Left ventricle myocardium inferior (tissue), 1 donor: ENCODE results near the gene OR1I1. TPM values are rescaled to one million over a fixed set of nuclear protein-coding genes. Genes with fewer than 3 reads are reported as not detected.

ENCODE experiments used
- DNase-seq: peaks from one replicate; pipeline ENCODE4 v3.0.0-alpha.2; 2020
- H3K27ac ChIP-seq: fragments of 200-600 bp; replicated peaks from 2 replicates; pipeline ENCODE4 v1.8.0; 2021
- H3K27me3 ChIP-seq: fragments of 200-600 bp; 2 replicates; pipeline ENCODE4 v1.8.0; 2021; ENCODE audit warnings: low read depth
- H3K36me3 ChIP-seq: fragments of 200-600 bp; 2 replicates; pipeline ENCODE4 v1.8.0; 2021
- H3K4me1 ChIP-seq: fragments of 200-600 bp; 2 replicates; pipeline ENCODE4 v1.8.0; 2021
- H3K4me3 ChIP-seq: fragments of 200-600 bp; 2 replicates; pipeline ENCODE4 v1.8.0; 2021; ENCODE audit warnings: mild to moderate bottlenecking, moderate library complexity
- H3K9me3 ChIP-seq: fragments of 200-600 bp; replicated peaks from 2 replicates; pipeline ENCODE4 v1.8.0; 2021
- intact Hi-C: fragments of 100-400 bp; cut with micrococcal nuclease; formaldehyde crosslinking; loops from one replicate; pipeline ENCODE4 v1.11.0; 2022
- total RNA-seq: library from RNA; stranded (reverse); fragmentation: NEBNext Ultra II Directional; extraction: Animal tissue kit (Norgen Biotek cat#: 25700); gene quantifications from one replicate; pipeline ENCODE4 v1.2.1, GENCODE V29; 2021
- TF ChIP-seq, protein P1 (sequence below): fragments of 200-600 bp; IDR thresholded peaks from 2 replicates; pipeline ENCODE4 v1.8.0; 2021; ENCODE audit warnings: antibody characterized with exemption, mild to moderate bottlenecking, borderline replicate concordance
- donor health status: DM: no; HTN: yes; CAD: no; lungs with severe emphysema.

Gene OR1I1
- total RNA-seq, 1 donor from 2014 or later, result not detected

GRCh38 chr19:15142313-15142712, 60.3 kb downstream of the OR1I1 start:
- no peak for DNase-seq
- no peak overlapping the region for H3K27ac ChIP-seq
- intact Hi-C loops, result no loop called here
- no peak overlapping the region for H3K4me3 ChIP-seq
- TF ChIP-seq, protein P1, sequence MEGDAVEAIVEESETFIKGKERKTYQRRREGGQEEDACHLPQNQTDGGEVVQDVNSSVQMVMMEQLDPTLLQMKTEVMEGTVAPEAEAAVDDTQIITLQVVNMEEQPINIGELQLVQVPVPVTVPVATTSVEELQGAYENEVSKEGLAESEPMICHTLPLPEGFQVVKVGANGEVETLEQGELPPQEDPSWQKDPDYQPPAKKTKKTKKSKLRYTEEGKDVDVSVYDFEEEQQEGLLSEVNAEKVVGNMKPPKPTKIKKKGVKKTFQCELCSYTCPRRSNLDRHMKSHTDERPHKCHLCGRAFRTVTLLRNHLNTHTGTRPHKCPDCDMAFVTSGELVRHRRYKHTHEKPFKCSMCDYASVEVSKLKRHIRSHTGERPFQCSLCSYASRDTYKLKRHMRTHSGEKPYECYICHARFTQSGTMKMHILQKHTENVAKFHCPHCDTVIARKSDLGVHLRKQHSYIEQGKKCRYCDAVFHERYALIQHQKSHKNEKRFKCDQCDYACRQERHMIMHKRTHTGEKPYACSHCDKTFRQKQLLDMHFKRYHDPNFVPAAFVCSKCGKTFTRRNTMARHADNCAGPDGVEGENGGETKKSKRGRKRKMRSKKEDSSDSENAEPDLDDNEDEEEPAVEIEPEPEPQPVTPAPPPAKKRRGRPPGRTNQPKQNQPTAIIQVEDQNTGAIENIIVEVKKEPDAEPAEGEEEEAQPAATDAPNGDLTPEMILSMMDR, result no peak
- H3K9me3 ChIP-seq, result peaks cover 18% of the 10 kb centered on the region
- H3K27me3 ChIP-seq, result peaks cover 19% of the 10 kb centered on the region
- H3K36me3 ChIP-seq, result no peaks in the 10 kb centered on the region
- no peaks in the 10 kb centered on the region for H3K4me1 ChIP-seq

Other genes with a start within 250 kb of the OR1I1 start
- gene OR7A5, start 247.0 kb upstream of the OR1I1 start, total RNA-seq, result not detected
- not detected for gene OR7C1, start 247.0 kb upstream of the OR1I1 start, total RNA-seq
- not detected for gene OR7A10, start 233.3 kb upstream of the OR1I1 start, total RNA-seq
- not detected for gene OR7A17, start 196.1 kb upstream of the OR1I1 start, total RNA-seq
- gene OR7C2, start 140.7 kb upstream of the OR1I1 start, total RNA-seq, result not detected
- not detected for gene SLC1A6, start 102.3 kb upstream of the OR1I1 start, total RNA-seq
- gene CASP14, start 32.7 kb upstream of the OR1I1 start, total RNA-seq, result not detected
- 13.1 TPM for gene SYDE1, start 25.2 kb downstream of the OR1I1 start, total RNA-seq
- gene NOTCH3, start 118.8 kb downstream of the OR1I1 start, total RNA-seq, result 21.7 TPM
- not detected for gene EPHX3, start 150.2 kb downstream of the OR1I1 start, total RNA-seq